HUDEP-2 (cell line): ENCODE results near the gene TOGARAM2.

Experiments
- DNase-seq, 76 experiments: peaks; one replicate each; lab custom pipeline; 2025; ENCODE audit not compliant: unreplicated experiment in 76 of 76; lab: John Stamatoyannopoulos, UW

Gene TOGARAM2

GRCh38 chr2:28997237-28997846 lies 16.2 kb downstream of the TOGARAM2 start:
- no peak for DNase-seq

GRCh38 chr2:28997847-28998735 lies 17.0 kb downstream of the TOGARAM2 start:
- DNase-seq = no peak

GRCh38 chr2:29000481-29000880 lies 19.4 kb downstream of the TOGARAM2 start:
- DNase-seq = peak in 15 of 76 experiments; percentile 3 to 30 (median 10)

GRCh38 chr2:29000956-29001355 lies 19.9 kb downstream of the TOGARAM2 start:
- DNase-seq = no peak

- no peak for DNase-seq
Observed at GRCh38 chr2:29001806-29002205, 20.7 kb downstream of the TOGARAM2 start.

GRCh38 chr2:29004755-29005154 lies 23.7 kb downstream of the TOGARAM2 start:
- DNase-seq = no peak

- no peak for DNase-seq
Observed at GRCh38 chr2:29005331-29005730, 24.2 kb downstream of the TOGARAM2 start.

GRCh38 chr2:29006092-29006979 lies 25.2 kb downstream of the TOGARAM2 start:
- DNase-seq = peak in 9 of 76 experiments; percentile 5 to 35 (median 9)

GRCh38 chr2:29006980-29007301 lies 25.8 kb downstream of the TOGARAM2 start:
- no peak for DNase-seq

- no peak for DNase-seq
Observed at GRCh38 chr2:29009270-29009669, 28.2 kb downstream of the TOGARAM2 start.

- DNase-seq = no peak
Observed at GRCh38 chr2:29009711-29010677, 28.9 kb downstream of the TOGARAM2 start.

GRCh38 chr2:29010946-29011345 lies 29.8 kb downstream of the TOGARAM2 start:
- no peak for DNase-seq

GRCh38 chr2:29011418-29012060 lies 30.4 kb downstream of the TOGARAM2 start:
- DNase-seq = no peak

GRCh38 chr2:29012211-29012681 lies 31.1 kb downstream of the TOGARAM2 start:
- DNase-seq = no peak

- DNase-seq = no peak
Observed at GRCh38 chr2:29013057-29013780, 32.1 kb downstream of the TOGARAM2 start.

GRCh38 chr2:29014331-29014730 lies 33.2 kb downstream of the TOGARAM2 start:
- no peak for DNase-seq

- no peak for DNase-seq
Observed at GRCh38 chr2:29014811-29015421, 33.8 kb downstream of the TOGARAM2 start.

- no peak for DNase-seq
Observed at GRCh38 chr2:29015701-29016470, 34.8 kb downstream of the TOGARAM2 start.
